ENCODE measurements around the gene RANBP3. TPM values are rescaled to one million over a fixed set of nuclear protein-coding genes. Genes with fewer than 3 reads are reported as not detected.

RANBP3 gene
- total RNA-seq, 2 donors from 2014 or later, result 52.1 to 62.7 TPM

DNA sequence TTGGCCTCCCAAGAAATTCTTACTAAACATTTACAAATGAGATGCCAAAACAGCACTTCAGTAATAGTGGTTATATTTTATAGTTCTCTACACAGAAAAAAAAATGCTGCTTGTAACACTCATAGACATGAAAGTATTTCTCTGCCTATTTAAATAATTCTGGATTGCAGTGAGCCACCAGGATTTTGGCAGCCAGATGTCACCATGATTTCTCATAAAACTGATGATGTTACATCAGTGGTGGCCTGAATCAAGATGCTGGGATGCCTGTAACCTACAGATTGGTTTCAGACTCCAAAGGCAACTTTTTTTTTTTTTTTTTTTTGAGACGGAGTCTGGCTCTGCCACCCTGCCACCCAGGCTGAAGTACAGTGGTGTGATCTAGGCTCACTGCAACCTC is 66.6 kb downstream of the RANBP3 start:
- DNase-seq, result no peak
- intact Hi-C loops (cut with DNase I), result no loop called here
- H3K9ac ChIP-seq (ENCODE audit: low read depth in 2 of 2, low read length in 2 of 2), result no peak overlapping the region
- peaks cover 6% of the 10 kb centered on the region for H3K36me3 ChIP-seq
- H3K9me3 ChIP-seq, result no peaks in the 10 kb centered on the region
- no peak overlapping the region for H3K27ac ChIP-seq
- H3K27me3 ChIP-seq, result no peaks in the 10 kb centered on the region
- no peak overlapping the region for H3K4me3 ChIP-seq
- TF ChIP-seq, protein P1, sequence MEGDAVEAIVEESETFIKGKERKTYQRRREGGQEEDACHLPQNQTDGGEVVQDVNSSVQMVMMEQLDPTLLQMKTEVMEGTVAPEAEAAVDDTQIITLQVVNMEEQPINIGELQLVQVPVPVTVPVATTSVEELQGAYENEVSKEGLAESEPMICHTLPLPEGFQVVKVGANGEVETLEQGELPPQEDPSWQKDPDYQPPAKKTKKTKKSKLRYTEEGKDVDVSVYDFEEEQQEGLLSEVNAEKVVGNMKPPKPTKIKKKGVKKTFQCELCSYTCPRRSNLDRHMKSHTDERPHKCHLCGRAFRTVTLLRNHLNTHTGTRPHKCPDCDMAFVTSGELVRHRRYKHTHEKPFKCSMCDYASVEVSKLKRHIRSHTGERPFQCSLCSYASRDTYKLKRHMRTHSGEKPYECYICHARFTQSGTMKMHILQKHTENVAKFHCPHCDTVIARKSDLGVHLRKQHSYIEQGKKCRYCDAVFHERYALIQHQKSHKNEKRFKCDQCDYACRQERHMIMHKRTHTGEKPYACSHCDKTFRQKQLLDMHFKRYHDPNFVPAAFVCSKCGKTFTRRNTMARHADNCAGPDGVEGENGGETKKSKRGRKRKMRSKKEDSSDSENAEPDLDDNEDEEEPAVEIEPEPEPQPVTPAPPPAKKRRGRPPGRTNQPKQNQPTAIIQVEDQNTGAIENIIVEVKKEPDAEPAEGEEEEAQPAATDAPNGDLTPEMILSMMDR (IDR thresholded peaks at IDR 0.05), result no peak
- H3K4me1 ChIP-seq, result peaks cover 16% of the 10 kb centered on the region

- no peak overlapping the region for H3K27ac ChIP-seq
Observed at GRCh38 chr19:5910638-5910907, 67.4 kb downstream of the RANBP3 start.

GRCh38 chr19:5908773-5909442 is 69.0 kb downstream of the RANBP3 start:
- intact Hi-C loops (cut with DNase I), result loop anchor here (10.0 kb wide), 1 partner anchor 56 kb away; no protein-coding TSS in a partner anchor
- TF ChIP-seq, protein P1 (IDR thresholded peaks at IDR 0.05), result no peak
- Histone ChIP-seq H3K27ac (no peak overlapping the region), H3K4me1 (no peaks in the 10 kb centered on the region), H3K27me3 (no peaks in the 10 kb centered on the region), H3K9me3 (no peaks in the 10 kb centered on the region), H3K36me3 (no peaks in the 10 kb centered on the region), H3K9ac (ENCODE audit: low read depth in 2 of 2, low read length in 2 of 2) (no peak overlapping the region), H3K4me3 (no peak overlapping the region)
- no peak for DNase-seq

More at GRCh38 chr19:5910638-5910907, 67.4 kb downstream of the RANBP3 start:
- Histone ChIP-seq H3K36me3 (no peaks in the 10 kb centered on the region), H3K4me3 (no peak overlapping the region), H3K9ac (ENCODE audit: low read depth in 2 of 2, low read length in 2 of 2) (no peak overlapping the region), H3K4me1 (peaks cover 12% of the 10 kb centered on the region), H3K9me3 (no peaks in the 10 kb centered on the region), H3K27me3 (no peaks in the 10 kb centered on the region)
- intact Hi-C loops (cut with DNase I), result no loop called here
- DNase-seq, result no peak
- TF ChIP-seq, protein P1 (IDR thresholded peaks at IDR 0.05), result no peak

DNA sequence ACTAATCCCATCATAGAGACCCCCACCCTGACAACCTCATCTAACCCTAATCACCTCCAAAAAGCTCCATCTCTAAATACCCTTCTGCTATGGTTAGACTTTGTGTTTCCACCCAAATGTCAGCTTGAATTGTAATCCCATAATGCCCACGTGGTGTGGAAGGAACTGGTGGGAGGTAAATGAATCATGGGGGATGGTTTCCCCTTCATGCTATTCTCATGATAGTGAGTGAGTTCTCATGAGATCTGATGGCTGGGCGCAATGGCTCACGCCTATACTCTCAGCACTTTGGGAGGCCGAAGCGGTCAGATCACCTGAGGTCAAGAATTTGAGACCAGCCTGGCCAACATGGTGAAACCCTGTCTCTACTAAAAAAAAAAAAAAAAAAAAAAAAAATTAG is 70.7 kb downstream of the RANBP3 start:
- Histone ChIP-seq H3K9me3 (no peaks in the 10 kb centered on the region), H3K9ac (ENCODE audit: low read depth in 2 of 2, low read length in 2 of 2) (no peak overlapping the region), H3K27ac (no peak overlapping the region), H3K4me1 (peaks cover 7% of the 10 kb centered on the region), H3K36me3 (no peaks in the 10 kb centered on the region), H3K4me3 (no peak overlapping the region), H3K27me3 (no peaks in the 10 kb centered on the region)
- no peak for DNase-seq
- TF ChIP-seq, protein P1 (IDR thresholded peaks at IDR 0.05), result no peak
- intact Hi-C loops (cut with DNase I), result loop anchor here (10.0 kb wide), 1 partner anchor 58 kb away; no protein-coding TSS in a partner anchor

GRCh38 chr19:5905114-5905778 is 72.7 kb downstream of the RANBP3 start:
- H3K4me3 ChIP-seq, result peak overlapping the region; percentile 93
- intact Hi-C loops (cut with DNase I), result loop anchor here (10.0 kb wide), 1 partner anchor 60 kb away; no protein-coding TSS in a partner anchor
- peaks cover 10% of the 10 kb centered on the region for H3K4me1 ChIP-seq
- H3K36me3 ChIP-seq, result no peaks in the 10 kb centered on the region
- H3K27me3 ChIP-seq, result no peaks in the 10 kb centered on the region
- no peaks in the 10 kb centered on the region for H3K9me3 ChIP-seq
- peak overlapping the region; percentile 81 for H3K9ac ChIP-seq (ENCODE audit: low read depth in 2 of 2, low read length in 2 of 2)
- H3K27ac ChIP-seq, result peak overlapping the region; percentile 74
- TF ChIP-seq, protein P1 (IDR thresholded peaks at IDR 0.05), result no peak
- no peak for DNase-seq
